ENCODE data around the gene UBXN11.
A peak's percentile ranks its signal among the peaks of the same experiment; 100 is the strongest.
"Not testable (repeated sequence)": the region's sequence is repeated elsewhere in the genome, so short reads cannot be mapped to it uniquely, and the experiment has no call there.

UBXN11 gene

GRCh38 chr1:26336477-26337205 lies 30.2 kb upstream of the UBXN11 start:
- peak; percentile 88 for DNase-seq

GRCh38 chr1:26335774-26336476 lies 29.5 kb upstream of the UBXN11 start:
- peak; percentile 29 for DNase-seq

- not testable (repeated sequence) for DNase-seq
Observed at GRCh38 chr1:26333312-26333711, 26.9 kb upstream of the UBXN11 start.

GRCh38 chr1:26330276-26330675 lies 23.8 kb upstream of the UBXN11 start:
- DNase-seq, result no peak

- DNase-seq, result not testable (repeated sequence)
Observed at GRCh38 chr1:26329380-26329779, 22.9 kb upstream of the UBXN11 start.

GRCh38 chr1:26328597-26328996 lies 22.2 kb upstream of the UBXN11 start:
- DNase-seq, result no peak

- DNase-seq, result no peak
Observed at GRCh38 chr1:26327956-26328362, 21.5 kb upstream of the UBXN11 start.

- DNase-seq, result no peak
Observed at GRCh38 chr1:26324550-26324949, 18.1 kb upstream of the UBXN11 start.

GRCh38 chr1:26323382-26323781 lies 16.9 kb upstream of the UBXN11 start:
- DNase-seq, result no peak

GRCh38 chr1:26322042-26322331 lies 15.6 kb upstream of the UBXN11 start:
- DNase-seq, result no peak

GRCh38 chr1:26321315-26322041 lies 15.0 kb upstream of the UBXN11 start:
- DNase-seq, result peak; percentile 95

GRCh38 chr1:26320896-26321295 lies 14.5 kb upstream of the UBXN11 start:
- DNase-seq, result no peak

- peak; percentile 45 for DNase-seq
Observed at GRCh38 chr1:26318338-26319064, 12.1 kb upstream of the UBXN11 start.

- DNase-seq, result peak; percentile 78
Observed at GRCh38 chr1:26317612-26318337, 11.3 kb upstream of the UBXN11 start, which contains the start of gene CD52. Gene CD52, plus strand, starts transcription at chr1:26317958. Its CDS starts 60 bp downstream, at chr1:26318018.

GRCh38 chr1:26317146-26317545 lies 10.7 kb upstream of the UBXN11 start:
- DNase-seq, result no peak

GRCh38 chr1:26315874-26316850 lies 9.7 kb upstream of the UBXN11 start:
- DNase-seq, result no peak

- no peak for DNase-seq
Observed at GRCh38 chr1:26314501-26314900, 8.1 kb upstream of the UBXN11 start.

- not testable (repeated sequence) for DNase-seq
Observed at GRCh38 chr1:26307966-26308899, 1.8 kb upstream of the UBXN11 start.

- no peak for DNase-seq
Observed at GRCh38 chr1:26307363-26307781, 936 bp upstream of the UBXN11 start.

Data from activated naive CD4-positive, alpha-beta T cell treated with Interleukin-2 at 50 U/mL for 16 hours (primary cell).